ENCODE results near the gene SNX5.

SNX5 gene

DNA sequence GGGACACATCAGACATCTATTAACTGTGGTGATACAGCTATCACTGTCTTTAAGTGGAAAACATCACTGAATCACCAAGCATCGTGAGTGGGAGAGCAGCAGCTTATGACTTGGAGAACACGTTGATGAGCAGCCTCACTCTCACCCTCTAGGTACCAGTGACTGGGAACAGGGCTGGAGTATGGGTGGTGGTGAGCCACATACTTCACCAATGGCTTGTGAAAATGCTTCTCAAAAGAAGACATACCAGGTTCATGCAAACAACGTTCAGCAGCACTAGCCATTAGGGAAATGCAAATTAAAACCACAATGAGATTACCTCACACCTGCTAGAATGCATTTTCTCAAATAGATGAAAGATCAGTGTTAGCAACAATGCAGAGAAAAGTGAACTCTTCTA is 25.3 kb downstream of the SNX5 start:
- TF ChIP-seq, protein P1, sequence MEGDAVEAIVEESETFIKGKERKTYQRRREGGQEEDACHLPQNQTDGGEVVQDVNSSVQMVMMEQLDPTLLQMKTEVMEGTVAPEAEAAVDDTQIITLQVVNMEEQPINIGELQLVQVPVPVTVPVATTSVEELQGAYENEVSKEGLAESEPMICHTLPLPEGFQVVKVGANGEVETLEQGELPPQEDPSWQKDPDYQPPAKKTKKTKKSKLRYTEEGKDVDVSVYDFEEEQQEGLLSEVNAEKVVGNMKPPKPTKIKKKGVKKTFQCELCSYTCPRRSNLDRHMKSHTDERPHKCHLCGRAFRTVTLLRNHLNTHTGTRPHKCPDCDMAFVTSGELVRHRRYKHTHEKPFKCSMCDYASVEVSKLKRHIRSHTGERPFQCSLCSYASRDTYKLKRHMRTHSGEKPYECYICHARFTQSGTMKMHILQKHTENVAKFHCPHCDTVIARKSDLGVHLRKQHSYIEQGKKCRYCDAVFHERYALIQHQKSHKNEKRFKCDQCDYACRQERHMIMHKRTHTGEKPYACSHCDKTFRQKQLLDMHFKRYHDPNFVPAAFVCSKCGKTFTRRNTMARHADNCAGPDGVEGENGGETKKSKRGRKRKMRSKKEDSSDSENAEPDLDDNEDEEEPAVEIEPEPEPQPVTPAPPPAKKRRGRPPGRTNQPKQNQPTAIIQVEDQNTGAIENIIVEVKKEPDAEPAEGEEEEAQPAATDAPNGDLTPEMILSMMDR (IDR thresholded peaks at IDR 0.05; ENCODE audit: low read depth, low read length), result no peak
- DNase-seq (ENCODE audit: extremely low read depth, low read depth), result no peak

DNA sequence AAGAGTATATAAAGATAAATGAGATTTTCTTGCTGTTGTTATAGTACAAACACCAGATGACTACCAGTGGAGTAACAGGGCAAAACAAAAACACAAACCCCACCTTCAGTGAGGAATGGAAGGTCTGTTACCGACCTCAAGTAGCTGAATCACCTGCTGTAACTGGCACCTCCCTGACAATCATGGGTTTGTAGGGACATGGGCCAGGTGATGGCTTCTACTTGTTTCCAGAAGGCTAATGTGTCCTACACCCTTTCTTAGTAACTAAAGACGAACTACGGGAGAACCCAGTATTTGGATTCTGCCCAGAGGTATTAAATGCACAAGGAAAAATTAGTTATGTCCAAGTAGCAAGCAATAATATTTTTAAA is 26.8 kb downstream of the SNX5 start:
- no peak for DNase-seq (ENCODE audit: extremely low read depth, low read depth)
- TF ChIP-seq, protein P1 (IDR thresholded peaks at IDR 0.05; ENCODE audit: low read depth, low read length), result no peak

DNA sequence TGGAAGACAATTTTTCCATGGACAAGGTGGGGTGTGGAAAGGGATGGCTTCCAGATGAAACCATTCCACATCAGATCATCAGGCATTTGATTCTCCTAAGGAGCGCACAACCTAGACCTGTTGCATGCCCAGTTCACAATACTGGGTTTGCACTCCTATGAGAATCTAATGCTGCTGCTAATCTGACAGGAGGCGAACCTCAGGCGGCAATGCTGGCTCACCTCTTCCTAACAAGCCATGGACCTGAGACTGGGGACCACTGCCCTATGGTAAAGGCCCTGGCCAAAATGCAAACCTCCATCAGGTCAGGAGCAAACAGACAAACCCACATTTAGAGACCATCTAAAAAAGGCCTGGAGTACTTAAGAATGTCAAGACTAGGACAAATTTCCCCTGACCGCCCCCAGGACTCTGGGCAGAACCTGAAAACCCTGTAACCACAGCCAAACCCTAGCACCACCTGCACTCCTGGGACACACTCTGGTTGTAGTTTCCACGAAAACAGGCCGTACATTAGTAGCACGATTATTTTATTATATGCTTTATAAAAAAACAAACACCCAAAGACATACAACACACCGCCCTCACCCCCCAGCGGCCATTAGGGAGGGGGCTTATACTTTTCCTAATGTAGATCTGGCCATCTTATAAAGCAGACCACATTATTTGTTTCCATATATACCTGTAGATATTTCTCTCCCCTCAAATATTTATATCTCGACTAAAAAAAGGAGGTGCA is 27.3 kb downstream of the SNX5 start:
- DNase-seq (ENCODE audit: extremely low read depth, low read depth), result no peak
- TF ChIP-seq, protein P1 (IDR thresholded peaks at IDR 0.05; ENCODE audit: low read depth, low read length), result no peak

- no peak for DNase-seq (ENCODE audit: extremely low read depth, low read depth)
- TF ChIP-seq, protein P1 (IDR thresholded peaks at IDR 0.05; ENCODE audit: low read depth, low read length), result no peak
Observed at GRCh38 chr20:17940224-17940971, 28.2 kb downstream of the SNX5 start.

DNA sequence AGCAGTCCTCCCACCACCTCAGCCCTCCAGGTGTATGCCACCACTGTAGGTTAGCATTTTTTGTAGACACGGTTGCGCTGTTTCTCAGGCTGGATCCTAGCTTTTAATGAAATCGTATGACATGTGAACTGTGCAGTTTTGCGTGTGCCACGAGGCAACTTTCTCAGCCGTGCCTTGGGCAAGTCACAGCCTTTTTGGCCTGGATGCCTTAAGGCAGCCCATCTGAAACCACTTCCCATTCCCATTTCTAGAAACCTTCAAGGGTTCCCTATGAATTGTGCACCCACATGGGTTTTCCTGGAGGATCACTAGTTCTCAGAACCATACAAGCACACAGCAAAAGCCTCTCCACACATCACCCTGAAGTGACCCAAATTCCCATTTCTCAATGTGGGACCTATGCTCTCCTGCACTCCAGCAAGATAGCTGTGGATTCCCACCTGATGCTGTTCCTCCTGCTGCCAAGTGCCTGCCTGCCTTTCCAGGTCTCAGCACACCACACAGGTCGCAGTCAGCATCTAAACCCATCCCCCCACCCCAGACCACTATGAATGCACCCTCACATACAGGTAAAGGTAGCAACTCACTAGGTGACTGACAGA is 28.9 kb downstream of the SNX5 start:
- DNase-seq (ENCODE audit: extremely low read depth, low read depth), result no peak
- TF ChIP-seq, protein P1 (IDR thresholded peaks at IDR 0.05; ENCODE audit: low read depth, low read length), result no peak

DNA sequence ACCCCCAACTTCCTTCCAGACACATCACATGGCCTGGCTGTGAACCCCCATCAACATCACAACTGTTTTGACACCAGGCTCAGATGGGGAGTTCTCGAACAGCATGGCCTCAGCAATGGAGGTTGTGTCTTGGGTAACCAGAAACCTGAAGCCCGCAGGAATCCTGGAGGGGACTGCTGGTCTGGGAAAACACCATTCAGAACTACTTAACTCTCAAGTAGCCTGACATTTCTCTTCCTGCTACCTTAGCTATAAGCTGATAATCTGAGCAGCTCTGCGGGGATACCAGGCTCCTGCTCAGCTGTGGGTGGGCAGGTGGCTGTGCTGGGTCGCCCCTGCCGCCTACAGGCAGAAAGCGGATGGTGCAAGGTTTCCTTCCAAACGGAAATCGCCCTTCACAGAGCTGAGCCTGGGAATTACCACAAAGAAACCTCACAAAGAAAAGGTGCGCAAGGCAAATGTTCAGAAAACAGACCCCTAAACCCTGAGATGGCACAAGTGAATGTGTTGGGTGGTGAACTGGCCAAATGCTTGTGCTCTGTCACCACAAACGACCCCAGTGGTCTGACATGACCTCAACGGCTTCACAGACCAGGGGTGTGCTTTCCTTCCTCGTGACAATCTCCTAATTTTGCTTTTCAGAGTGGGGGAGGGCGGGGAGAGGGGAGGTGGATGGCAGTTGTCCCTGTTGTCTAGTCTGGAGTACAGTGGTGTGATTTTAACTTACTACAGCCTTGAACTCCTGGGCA is 29.5 kb downstream of the SNX5 start:
- TF ChIP-seq, protein P1 (IDR thresholded peaks at IDR 0.05; ENCODE audit: low read depth, low read length), result peak; percentile 99
- no peak for DNase-seq (ENCODE audit: extremely low read depth, low read depth)

Measured in AG09319 (cell line).